GM21367 (cell line): Measurements from ENCODE around the gene GPBP1.
"Not testable (repeated sequence)": the region's sequence is repeated elsewhere in the genome, so short reads cannot be mapped to it uniquely, and the experiment has no call there.

Experiments used
- ATAC-seq: cut with Tn5 transposase; IDR thresholded peaks from one replicate; pipeline ENCODE4 v1.9.1; 2021; ENCODE audit not compliant: unreplicated experiment

The GPBP1 gene

GRCh38 chr5:57276353-57276752, 102.5 kb downstream of the GPBP1 start:
- ATAC-seq, result no peak

DNA sequence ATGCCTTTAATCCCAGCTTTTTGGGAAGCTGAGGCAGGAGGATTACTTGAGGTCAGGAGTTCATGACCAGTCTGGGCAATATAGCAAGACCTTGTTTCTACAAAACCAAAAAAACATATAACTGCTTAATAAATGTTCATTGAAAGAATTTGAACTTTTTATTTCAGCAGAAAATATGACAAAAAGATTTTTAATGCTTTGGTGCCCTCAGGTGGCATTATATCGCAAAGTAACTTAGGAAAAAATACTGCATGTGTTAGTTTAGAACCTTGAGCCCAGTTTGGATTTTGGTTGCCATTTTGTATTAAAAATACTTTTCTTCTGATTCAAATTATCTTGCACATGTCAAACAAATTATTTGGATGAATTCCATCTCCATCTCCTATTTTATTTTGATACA, 103.2 kb downstream of the GPBP1 start:
- no peak for ATAC-seq

DNA sequence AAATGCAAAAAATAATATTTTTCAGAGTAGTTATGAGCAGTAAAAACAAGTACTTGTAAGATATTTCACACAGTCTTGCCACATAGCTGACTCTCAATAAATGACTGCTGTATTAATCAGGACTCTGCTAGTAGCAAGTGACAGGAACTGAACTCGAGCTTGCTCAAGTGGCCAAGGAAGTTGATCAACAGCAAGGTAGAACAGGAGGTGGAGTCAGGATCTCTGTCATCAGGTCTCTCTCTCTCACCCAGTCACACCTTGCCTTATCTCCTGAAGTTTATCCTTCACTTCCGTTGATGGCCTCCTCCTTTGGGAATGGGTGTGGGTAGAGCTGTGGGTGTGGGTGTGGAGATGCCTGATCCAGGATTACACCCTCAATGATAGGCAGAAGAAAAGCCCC, 107.0 kb downstream of the GPBP1 start:
- no peak for ATAC-seq

GRCh38 chr5:57285084-57285483, 111.2 kb downstream of the GPBP1 start:
- not testable (repeated sequence) for ATAC-seq

DNA sequence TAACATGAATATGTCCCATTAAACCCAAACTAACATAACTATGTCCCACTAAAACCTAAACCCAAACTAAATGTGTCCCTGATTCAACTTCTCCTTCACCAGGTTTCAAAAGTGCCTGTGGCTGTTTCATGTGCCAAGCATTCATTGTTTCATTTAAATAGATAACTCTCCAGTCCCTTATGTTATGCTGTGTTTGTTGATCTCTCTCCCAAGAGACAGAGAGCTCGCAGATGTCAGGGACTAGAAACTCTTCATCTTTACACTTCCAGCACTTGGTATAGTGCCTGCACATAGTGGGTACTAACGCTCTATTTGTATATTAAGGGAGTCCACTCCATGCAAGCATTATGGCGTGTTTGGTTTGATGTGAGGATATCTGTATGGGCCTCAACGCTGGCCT, 118.0 kb downstream of the GPBP1 start:
- ATAC-seq, result no peak

- ATAC-seq, result no peak
Measured at GRCh38 chr5:57292336-57292735, 118.5 kb downstream of the GPBP1 start.

DNA sequence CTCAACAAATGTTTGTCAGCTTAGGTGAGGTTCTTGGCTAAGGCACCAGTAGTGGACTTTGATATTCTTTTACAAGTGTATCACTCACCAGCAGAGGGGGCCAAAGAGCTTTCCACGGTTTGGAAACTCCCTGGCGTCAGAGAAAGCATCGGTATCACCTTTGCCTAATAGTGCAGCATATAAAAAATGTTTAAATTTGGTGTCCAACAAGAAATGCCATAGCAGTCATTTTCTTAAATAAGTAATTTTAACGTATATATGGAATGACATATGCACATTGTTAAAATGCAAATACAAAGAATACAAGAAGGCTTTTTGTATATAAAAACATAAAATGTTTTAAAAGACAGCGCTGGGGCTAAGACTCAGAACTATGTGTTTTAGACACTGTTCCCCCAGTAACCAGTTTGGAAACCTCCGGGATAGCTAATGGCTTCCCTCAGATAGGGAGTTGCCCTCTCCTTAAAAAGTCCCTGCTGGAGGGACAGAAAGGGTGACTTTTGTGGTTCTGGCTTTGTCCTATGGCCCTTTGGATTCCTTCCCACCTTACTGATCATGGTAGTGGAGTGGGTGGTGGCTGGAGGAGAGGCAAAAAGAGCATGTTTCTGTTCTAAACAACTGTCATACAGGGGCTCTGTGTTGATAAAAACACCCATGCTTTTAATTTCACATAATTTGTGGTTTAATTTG, 124.6 kb downstream of the GPBP1 start:
- ATAC-seq, result peak; percentile 68

- ATAC-seq, result no peak
Measured at GRCh38 chr5:57298985-57299491, 125.2 kb downstream of the GPBP1 start.

- no peak for ATAC-seq
Measured at GRCh38 chr5:57299986-57300385, 126.1 kb downstream of the GPBP1 start.

GRCh38 chr5:57302164-57302563, 128.3 kb downstream of the GPBP1 start:
- no peak for ATAC-seq

DNA sequence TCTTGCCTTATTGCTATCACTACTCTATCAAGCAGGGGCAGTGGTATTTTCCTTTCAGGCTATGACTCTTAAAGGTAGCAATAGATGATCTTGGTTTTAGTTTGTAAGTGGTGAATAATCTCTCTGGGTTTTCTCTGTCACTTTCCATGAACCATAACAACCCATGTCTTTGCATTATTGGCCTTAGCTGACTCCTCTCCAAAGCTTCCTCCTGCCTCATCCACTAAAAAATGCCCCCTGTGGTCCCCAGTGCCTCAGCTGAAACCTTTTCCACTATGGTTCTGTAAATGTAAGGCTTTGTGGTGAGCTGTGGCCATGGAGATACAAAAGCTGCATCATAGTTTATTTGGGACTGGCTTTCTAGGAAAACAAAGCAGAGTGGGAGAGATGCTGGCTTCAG, 128.8 kb downstream of the GPBP1 start:
- no peak for ATAC-seq

- ATAC-seq, result no peak
Measured at GRCh38 chr5:57303985-57304384, 130.1 kb downstream of the GPBP1 start.

DNA sequence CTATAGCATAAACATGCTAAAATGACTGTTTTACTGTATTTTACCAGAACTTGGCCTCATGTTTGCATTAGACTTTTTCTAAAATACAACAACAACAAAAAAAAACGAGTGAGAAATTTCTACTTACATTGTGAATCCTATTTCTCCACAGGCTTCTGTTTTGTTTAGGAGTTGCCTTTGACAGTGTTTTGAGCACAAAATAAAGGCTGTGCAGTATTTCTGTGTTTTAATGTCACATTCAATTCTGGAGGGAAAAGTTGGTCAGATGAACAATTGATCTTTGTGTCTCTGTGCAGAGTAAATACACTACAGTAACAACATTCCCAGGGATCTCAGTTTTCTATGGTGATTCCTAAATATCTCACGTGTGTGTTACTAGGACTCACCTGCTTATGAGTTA, 131.1 kb downstream of the GPBP1 start:
- no peak for ATAC-seq

DNA sequence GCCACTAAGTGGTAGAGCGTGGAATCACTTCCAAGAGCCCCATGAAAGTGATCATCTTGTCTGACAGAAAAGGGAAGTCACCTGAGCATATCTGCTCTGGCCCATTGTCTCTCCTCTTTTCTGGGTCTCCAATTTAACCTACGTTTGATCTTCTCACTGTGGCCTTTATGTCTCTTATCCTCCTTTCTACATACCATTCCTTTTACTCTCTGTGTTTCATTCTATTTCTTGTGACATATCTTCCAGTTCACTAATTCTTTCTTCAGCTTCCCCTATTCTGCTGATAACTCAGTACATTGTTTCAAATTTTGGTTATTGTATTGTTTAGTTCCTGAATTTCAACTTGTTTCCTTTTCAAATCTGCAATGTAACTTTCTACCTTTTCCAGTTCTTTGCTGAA, 132.5 kb downstream of the GPBP1 start:
- ATAC-seq, result no peak

DNA sequence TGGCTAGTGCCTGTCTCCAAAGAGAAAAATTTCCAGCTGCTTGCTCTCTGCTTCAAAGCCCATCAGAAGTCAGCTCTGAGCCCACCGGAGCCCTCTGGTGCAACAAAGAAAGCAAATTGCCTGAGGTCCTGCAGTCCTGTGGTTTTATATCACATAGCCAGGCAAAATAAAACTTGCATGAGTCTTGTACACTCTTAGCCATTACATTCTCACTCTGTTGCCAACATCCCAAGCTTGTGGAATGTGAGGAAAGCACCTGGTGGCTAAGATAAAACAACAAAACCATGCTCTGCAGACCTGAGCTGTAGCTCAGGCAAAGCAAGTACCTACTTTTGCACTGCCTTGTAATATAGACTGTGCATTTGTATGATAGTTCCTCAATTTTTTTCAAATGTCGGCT, 133.7 kb downstream of the GPBP1 start:
- no peak for ATAC-seq

DNA sequence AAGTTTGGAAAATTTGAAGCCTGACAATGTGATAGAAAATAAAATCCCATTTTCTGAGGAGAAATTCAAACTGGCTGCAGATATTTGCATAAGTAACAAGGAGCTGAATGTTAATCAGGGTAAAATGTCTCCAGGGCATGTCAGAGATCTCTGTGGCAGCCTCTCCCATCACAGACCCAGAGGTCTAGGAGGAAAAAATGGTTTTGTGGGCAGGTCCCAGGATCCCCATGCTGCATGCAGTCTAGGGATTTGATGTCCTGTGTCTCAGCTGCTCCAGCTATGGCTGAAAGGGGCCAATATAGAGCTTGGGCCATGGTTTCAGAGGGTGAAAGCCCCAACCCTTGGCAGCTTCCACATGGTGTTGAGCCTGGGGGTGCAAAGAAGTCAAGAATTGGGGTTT, 135.2 kb downstream of the GPBP1 start:
- not testable (repeated sequence) for ATAC-seq

- no peak for ATAC-seq
Measured at GRCh38 chr5:57311251-57311650, 137.4 kb downstream of the GPBP1 start.

GRCh38 chr5:57311921-57312735, 138.3 kb downstream of the GPBP1 start:
- no peak for ATAC-seq

DNA sequence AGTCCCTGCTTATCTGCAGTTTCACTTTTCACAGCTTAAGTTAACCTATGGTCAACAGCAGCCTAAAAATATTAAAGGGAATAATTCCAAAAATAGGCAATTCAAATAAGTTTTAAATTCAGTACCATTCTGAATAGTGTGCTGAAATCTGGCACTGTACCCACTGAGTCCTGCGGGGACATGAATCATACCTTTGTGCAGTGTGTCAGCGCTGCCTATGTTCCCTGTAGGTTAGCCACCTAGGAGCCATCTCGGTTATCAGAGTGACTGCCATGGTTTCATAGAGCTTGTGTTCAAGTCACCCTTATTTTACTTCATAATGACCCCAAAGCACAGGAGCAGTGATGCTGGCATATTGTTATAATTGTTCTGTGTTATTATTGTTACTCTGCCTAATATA, 139.9 kb downstream of the GPBP1 start:
- no peak for ATAC-seq
